Activated CD8-positive, alpha-beta memory T cell treated with anti-CD3 and anti-CD28 coated beads, Interleukin-2, amount 50 U/mL, for 24 hours (primary cell): ENCODE data around the gene BRF1.

ENCODE experiments used
- DNase-seq: peaks from one replicate; pipeline ENCODE4 v3.0.0-alpha.2; 2020; ENCODE audit errors: extremely low read depth

The BRF1 gene

DNA sequence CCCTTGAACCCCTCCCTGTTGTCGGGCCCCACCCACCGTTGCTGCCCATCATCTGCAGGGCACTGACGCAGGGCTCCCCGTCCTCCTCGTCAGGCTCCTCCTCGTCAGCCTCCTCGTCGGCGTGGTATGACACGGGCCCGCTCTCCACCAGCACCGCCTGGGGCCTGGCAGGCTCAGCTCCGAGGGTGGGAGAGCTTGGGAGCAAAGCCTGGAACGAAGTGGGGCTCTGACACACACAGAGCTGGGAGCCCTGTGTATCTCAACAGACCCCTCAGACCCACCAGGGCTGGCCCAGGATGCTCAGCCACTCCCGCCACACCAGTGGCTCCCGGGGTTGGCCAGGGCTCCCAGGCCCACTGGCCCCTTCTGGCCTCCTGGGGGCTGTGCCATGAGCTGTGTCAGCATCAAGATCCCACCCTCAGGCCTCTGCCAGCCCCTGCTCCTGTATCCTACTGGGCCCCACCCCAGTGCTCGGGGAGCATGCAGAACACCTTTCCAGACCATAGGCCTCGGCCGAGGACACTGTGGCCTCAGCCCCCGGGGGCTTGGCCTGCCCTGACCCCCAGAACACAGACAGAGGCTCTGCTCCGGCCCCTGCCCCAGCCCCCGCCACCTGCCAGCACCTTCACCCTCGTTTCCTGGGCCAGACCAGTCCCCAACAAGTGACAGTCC lies 89.6 kb downstream of the BRF1 start:
- DNase-seq, result no peak

DNA sequence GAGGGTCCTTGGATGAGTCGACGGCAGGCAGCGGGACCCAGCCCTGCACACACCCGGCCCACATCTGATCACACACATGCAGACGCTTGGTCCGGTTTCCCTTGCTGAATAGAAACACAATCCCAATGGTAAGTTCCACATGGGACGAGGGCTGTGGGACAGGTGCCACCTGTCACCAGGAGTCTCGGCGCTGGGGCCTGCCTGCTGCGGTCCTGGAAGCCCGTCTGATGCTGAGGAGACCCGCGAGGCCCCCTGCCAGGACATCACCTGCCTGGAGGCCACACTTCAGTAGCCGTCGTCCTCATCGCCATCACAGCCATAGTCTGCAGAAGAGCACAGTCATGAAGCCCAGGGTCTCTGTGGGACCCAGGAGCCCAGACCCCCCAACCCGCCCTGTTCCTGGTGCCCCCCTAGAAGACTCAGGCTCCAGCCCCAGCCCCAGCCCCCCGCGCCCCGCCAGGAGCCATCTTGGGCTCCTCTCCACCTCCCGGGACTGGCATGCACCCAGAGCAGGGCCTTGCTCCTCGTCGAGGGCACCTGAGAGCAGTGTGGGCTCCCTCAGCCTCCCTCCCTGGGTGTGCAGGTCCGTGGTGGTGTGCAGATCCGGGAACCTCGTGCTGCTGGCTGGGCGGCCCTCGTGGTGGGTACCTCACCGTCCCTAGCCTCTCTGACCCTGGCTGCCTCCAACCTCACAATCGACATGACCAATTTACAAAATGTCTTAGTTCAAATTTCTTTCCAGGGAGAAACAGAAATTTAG lies 90.4 kb downstream of the BRF1 start:
- DNase-seq, result no peak

DNA sequence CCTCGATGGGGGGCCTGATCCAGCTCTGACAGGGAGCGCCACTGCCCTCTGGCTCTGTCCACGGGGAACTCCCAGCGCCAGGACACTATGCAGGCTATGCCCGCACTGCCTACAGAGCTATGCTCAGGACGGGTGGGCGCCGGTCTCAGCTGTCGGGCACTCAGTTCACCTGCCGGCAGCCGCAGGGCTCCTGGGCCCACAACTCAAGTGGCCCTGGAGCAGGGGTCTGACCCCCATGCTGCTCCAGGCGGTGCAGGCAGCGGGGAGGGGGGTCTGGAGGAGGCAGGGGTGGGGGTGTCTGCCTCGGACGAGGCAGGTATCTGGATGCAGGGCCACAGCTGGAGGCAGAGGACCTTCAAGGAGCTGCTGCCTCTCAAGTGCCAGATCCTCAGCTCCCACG lies 91.2 kb downstream of the BRF1 start:
- DNase-seq, result no peak

DNA sequence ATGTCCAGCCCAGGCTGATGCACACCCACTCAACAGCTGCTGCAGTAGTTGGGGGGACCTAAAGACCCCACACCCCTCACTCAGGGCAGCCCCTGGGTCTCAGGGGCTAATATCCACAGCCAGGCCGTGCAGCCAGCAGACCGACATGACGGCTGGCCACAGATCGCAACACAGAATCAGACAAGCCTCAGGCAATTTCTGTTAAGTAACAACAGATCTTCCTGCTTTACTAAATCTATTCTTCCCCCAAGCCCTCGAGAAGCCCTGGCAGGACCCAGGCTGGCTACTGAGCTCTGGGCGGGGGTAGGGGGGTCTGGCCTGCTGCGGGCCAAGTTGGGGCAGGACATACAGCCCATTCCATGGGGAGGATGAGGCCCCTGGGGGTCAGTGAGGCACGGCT lies 91.7 kb downstream of the BRF1 start:
- DNase-seq, result no peak

DNA sequence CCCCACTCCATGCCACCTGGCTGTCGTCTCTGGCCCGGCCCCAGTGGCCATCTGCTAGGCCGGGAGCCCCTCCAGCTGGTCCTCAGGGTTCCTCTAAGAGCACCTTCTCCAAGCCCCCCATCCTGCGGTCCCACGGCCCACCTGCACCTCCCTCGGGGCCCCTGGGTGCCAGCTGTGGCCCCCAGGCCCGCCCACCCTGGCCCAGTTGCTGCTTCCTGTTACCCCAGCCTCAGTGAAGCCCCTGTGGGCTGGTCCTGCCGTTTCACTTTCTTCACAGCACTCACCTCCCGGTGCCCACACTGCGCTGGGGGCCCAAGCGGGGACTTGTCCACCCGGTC lies 92.1 kb downstream of the BRF1 start:
- DNase-seq, result no peak

DNA sequence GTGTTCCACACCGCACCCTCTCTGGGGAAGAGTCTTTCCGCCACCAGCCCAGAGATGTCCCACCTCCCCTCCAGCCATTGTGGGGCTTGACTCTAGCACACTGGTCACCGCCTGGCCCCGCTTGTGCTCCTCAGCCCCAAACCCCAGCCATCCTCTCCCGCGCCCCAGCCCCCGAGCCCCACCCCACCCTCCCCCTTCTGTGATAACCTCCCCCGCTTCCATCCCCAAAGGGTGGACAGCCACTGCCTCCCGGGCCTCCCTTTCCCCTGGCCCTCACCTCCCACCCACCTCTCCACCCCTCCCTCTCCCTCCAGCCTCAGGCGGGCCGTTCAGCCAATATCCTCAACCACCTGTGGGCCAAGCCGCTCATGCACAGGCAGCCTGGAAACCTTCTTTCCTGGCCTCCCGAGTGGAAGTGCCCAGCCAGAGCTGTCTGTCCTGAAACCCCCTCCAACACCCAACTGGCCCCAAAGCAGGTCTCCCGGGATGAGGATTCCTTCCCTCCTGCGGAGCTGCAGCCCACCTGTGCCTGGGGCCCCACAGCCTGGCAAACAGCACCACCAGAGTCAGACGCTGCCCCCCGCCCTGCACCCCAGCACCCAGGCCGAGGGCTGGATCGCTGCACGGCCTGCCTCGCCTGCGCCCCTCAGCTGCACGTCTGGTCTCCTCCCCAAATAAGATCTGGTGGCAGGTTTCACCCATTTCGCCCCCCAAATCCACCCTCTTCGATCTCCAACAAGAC lies 92.6 kb downstream of the BRF1 start:
- no peak for DNase-seq

DNA sequence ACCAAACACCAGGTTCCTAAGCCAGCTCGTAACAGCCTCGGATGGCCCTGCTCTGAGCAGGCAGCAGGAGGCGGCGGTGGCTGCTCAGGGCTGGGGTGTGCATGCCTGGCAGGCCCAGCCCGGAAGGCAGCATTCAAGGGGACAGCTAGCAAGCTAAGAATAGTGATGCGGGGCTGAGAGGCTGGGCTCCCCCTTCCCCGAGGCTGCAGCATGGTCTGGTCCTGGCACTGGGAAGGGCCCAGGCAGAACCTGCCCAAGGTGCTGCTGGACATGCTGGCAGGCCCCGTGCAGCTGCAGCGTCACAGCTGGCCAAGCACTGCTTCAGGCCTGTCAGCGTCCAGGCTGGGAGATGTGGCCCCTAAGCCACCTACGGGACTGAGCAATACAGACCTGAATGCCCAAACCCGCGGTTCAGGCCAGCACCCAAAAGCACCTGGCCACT lies 93.3 kb downstream of the BRF1 start:
- no peak for DNase-seq

DNA sequence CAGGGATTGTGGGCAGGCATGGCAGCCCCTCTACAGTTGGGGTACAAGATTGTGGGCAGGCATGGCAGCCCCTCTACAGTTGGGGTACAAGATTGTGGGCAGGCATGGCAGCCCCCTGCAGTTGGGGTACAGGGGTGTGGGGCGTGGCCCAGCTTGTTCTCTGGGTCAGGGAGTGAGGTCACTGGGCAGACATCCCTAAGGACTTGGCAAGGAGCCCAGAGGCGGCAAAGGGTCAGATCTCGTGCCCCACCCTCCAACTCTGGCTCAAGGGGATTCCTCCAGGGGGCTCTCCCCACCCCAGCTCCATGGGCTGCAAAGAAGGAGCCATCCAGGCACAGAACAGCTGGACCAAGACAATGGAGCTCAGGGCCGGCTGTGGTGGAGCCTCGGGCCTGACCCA lies 93.9 kb downstream of the BRF1 start:
- no peak for DNase-seq

DNA sequence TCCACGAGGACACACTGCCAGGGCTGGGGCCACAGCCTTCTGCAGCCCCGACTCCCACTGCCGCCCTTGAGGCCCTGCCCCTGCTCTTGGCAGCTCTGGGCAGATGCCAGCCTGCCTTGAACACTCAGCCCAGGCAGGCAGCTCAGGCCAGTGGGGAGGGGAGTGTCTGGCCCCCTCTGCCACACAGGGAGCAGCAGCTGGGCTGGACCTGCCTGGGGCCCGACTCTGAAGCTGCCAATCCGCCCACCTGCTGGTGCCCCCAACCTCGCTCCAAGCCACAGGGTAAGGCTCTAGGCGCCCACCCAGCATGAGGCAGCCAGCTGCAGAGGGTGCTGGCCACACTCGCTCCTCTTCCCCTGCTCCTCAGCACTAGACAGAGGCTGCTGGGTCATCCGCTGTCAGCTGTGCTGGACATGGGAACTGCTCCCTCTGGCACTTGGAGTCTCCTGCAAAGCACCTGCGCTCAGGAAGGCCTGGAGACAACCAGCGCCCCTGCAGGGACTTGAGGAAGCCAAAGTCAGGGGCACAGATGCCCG lies 95.1 kb downstream of the BRF1 start:
- DNase-seq, result no peak

DNA sequence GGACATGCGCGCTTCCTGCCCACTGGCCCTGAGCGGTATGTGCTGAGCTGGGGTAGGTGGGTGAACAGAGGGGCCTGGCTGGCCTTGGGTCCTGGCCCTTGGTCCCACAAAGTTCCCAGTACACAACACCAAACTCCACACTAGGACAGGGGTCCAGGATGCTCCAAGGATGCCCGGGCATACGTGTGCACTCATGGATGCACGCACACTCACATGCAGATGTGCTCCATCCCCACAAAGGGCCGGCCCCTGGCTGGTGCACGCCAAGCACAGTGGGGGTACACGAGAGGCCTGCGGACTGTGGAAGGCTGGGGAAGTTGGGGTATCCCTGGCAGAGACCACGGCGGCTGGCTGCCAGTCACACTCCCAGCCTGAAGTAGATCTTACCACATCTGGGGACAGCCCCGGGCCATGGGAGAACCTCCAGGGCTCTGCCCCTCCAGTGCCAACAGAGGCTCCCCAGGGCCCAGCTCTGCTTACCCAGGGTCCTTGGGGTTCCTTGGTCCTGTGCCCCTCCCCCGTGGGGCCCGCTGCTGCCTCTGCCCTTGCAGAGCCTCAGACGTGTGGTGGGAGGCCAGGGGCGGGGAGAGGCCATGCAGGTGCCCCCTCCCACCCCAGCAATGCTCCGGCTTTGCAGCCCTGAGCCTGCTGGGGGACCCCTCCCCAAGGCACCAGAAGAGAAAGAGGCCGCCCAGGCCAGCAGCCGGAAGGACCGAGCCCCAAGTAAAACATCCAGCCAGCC lies 95.7 kb downstream of the BRF1 start:
- no peak for DNase-seq

DNA sequence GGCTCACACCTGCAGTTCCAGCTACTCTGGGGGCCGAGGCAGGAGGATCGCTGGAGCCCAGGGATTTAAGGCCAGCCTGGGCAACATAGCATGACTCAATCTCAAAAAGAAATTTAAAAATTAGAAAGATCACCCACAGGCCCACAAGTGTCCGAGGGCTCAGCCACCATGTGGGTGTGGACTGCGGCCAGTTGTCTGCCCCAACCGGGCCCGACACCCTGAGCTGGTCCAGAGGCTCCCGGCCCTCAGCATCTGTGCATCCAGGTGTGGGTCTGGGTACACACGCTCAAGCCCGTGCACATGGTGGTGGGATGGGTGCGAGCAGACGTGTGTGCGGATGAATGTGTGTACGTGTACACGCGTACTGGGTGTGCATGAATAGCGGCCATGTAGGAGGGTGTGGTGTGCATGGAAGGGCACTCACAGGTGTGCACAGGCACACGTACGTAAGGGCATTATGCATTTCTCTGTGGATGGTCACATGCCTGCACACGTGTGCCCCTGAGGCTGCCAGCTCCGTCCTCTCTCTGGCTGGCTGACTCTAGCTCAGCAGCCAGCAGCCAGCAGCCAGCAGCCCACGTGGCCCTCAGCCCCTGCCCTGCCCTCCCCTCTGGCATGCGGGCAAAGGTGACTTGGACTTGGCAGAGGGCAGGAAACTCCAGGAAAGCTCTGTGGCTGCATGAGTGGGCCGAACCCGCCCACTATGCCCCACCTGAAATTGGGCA lies 96.4 kb downstream of the BRF1 start:
- no peak for DNase-seq

DNA sequence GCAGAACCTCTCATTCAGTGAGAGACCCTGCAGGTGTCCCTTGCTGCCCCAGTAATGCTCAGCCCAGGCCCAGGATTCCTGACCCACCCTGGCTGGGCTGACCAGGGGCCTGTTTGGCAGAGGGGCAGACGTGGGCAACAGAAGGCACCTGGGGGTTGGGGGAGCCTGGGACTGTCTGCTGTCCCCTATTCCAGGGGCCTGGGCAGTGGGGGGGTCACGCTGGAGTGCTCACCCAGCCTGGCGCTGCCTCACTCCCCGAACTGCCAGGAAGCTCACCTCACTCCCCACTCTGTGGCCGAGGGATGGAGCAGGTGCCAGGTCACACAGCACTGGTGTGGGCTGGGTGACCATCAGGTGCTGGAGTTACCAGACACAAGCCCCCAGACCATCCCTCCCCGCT lies 97.1 kb downstream of the BRF1 start:
- no peak for DNase-seq

DNA sequence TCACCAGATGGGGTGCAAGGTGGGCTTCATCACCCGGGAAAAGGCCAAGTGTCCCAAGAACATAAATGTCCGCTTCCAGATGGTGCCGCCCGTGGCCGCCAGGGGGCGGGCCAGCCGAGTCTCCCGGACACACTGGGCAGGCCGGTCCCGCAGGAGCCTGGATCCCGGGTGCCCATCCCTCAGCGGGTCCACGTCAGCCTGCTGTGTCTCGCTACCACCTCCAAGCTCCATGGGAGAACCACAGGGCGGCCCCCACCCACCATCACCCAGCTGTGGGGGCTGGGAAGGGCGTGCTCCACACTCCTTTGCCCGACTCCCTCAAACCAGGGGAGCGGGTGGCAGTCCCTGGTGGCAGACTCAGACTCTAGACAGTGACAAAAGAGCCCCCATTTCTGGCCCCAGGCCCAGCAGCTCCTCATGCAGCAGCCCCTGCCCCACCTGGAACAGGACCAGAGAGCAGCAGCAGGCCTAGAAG lies 97.7 kb downstream of the BRF1 start:
- DNase-seq, result no peak

DNA sequence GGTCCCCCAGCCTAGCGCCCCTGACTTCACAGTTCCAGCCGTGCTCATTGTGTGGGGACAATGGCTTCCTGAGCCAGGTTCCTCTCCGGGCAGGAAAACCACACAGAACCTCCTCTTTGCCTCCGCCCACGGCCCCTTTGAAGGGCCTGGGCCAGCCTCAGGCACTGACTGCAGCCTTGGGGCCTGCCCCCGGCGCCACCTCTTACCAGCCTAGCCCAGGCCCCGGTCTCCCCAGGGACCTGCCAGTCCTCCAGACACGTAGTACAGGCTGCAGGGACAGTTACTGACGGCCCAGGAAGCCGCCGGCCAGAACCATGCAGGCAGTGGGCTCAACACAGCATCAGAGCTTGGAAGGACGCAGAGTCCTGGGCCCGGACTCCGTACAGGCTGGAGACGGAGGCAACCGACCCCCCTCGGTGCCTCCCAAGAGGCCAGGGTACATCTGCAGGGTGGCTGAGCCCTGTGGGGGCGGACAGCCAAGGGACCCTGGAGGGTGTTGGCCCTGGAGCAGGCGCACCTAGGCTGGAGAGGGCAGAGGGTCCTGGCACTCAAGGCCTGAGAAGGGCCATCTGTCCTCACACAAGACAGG lies 98.8 kb downstream of the BRF1 start:
- DNase-seq, result no peak

DNA sequence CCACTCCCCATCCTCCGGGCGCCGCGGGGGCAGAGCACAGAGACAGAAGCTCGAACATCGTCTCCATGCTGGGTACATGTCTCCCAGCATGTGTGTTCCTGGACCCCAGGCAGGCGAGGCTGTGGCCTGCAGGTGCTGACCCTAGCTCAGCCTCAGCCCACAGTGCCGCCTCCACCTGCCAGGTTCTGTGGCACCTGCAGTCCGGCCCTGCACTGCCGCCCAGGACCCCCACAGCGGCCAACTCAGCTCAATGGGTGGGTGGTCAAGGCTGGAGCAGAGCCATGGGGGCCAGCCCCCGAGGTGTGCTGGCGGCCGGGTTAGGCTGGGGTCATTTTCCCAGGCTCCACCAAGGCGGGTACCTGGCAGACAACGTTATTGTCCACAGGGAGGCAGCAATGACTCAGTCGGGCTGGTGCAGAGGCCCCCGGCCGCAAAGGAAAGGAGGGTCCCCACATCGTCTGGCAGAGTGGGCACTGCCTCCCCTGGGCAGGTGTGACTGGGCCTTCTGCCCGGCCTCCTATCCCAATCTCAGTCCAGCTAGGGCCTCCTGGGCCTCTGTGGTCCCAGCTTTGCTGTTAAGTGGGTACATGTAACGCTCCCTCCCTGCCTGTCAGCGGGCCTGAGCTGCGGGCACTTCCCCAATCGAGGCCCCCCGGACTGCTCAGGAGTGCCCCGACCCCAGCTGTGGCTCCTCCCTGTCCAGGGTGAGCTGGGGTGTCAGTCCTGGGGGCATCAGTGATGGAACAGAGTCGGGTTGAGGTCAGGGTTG lies 99.5 kb downstream of the BRF1 start:
- no peak for DNase-seq

DNA sequence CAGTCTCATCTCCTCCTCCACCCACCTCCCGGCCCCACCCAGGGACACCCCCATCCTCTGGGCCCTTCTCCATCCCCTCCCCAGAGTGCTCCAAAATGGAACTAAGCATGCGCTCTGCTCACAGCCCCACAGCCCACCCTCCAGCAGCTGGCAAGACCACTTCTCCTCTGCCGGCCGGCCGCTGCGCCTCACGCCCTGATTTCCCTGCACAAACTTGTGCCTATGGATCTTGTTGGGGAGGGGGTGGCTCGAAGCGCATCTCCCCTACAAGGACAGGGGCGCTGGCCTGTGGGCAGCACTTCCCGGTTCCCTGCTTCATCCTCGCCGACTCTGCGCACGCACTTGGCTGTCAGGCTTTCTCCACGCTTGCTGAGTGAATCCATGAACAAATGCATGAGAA lies 100.2 kb downstream of the BRF1 start:
- DNase-seq, result no peak

DNA sequence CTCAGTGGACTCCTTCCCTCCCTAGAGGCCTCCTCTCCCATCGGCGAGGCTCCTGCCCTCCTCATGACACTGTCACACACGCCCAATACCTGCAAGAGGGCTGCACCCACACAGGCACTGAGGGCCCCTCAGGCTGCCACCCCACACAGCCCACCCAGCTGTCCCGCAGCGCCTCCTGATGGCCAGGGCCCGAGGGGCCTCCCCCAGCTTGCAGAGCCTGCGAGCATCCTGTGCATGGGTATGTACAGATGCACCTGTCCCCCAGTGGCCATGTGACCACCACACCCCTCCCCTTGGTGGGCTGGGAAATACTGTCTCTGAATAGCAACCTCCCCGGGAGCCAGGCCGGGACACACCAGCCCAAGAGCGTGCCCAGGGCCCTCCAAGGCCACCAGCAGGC lies 100.7 kb downstream of the BRF1 start:
- no peak for DNase-seq

DNA sequence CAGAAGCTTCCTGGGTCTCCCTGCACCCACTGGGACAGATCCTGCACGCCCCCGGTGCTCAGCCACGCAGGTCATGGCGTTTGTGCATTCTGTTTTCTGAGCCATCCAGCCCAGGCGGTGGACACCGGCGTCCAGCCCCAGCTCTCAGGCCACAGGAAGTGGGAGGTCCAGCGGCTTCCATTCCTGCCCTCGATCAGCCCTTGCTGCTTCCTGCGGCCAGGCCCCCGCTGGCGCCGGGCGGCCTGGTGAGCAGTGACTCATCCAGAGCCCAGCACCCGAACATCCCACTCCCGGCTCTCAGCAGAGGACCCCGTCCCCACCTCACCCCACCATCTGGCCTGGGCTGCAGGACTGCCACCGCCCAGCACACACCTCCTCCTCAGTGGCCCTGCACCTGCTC lies 101.7 kb downstream of the BRF1 start:
- no peak for DNase-seq

DNA sequence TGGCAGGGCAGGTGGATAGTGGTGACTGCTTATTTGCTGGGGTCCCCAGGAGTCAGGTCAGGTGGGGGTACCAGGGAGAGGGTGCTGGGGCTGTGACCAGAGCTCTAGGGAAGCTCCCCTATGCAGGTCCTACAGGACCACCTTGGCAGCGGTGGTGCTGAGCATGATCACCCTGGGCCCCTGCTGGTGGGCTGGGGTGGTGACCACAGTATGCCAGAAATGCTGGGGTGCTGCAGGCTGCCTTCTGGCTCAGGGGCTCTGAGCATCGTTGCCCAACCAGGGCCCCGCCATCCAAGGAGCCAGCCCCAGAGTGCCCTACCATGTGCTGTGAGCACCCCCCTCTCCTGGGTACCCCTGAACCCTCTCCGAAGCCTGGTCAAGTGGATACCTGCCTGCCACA lies 102.2 kb downstream of the BRF1 start:
- DNase-seq, result no peak

DNA sequence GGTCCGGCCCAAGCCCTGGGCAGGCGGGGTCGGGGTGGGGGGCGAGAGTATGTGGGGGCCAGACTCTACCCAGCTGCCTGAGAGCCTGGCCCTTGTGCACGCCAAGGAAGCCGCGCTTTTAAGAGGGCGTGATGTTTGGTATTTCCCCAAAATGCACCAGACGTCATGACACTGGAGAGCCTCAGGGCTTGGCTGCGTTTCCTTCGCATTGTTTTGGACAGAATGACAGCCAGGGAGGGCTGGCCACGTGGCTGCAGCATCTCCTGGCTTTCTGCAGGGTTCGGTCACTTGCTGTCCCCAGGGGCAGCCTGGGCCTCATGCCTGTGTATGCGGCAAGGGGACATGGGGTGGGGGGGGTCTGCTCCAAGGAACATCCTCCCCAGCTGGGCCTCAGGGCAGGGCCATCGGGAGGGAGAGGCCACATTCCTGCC lies 103.6 kb downstream of the BRF1 start:
- DNase-seq, result no peak
